HL-60 (cell line): Measurements from ENCODE around the gene CCK.

ENCODE experiments used
- DNase-seq, 2 experiments: peaks; one replicate each; pipeline ENCODE4 v3.0.0-alpha.2; 2010 to 2020; ENCODE audit warnings: low read depth in 1 of 2, low spot score in 1 of 2
- H3K27ac ChIP-seq: fragments of 250-450 bp; sonication (Bioruptor Pico); replicated peaks from 2 replicates; pipeline ENCODE4 v1.5.1; 2020; ENCODE audit warnings: mild to moderate bottlenecking, moderate library complexity
- H3K27me3 ChIP-seq: fragments of 250-450 bp; sonication (Bioruptor Pico); 2 replicates; pipeline ENCODE4 v1.5.1; 2021; ENCODE audit warnings: mild to moderate bottlenecking, moderate library complexity; ENCODE audit not compliant: insufficient read depth, poor library complexity, severe bottlenecking
- H3K4me3 ChIP-seq: replicated peaks from 2 replicates; pipeline ENCODE4 v1.5.1; 2011; ENCODE audit warnings: mild to moderate bottlenecking, control low read depth, low read length; ENCODE audit not compliant: insufficient read depth
- GABPA ChIP-seq: IDR thresholded peaks from 2 replicates; pipeline ENCODE4 v1.6.1; 2012; ENCODE audit warnings: low read depth
- POLR2AphosphoS5 ChIP-seq: IDR thresholded peaks from 2 replicates; pipeline ENCODE4 v1.6.1; 2012; ENCODE audit warnings: low read depth
- SPI1 ChIP-seq: IDR thresholded peaks from 2 replicates; pipeline ENCODE4 v1.6.1; 2012; ENCODE audit warnings: low read depth, mild to moderate bottlenecking, borderline replicate concordance
- TF ChIP-seq, protein P1 (sequence below): IDR thresholded peaks from 2 replicates; pipeline ENCODE4 v1.6.1; 2012; ENCODE audit warnings: low read depth; ENCODE audit not compliant: insufficient replicate concordance
- TF ChIP-seq, protein P2 (sequence below): IDR thresholded peaks from one replicate; pipeline ENCODE4 v1.5.1; 2011; ENCODE audit warnings: low read length, control low read depth, inconsistent platforms; ENCODE audit not compliant: insufficient read depth

CCK gene

DNA sequence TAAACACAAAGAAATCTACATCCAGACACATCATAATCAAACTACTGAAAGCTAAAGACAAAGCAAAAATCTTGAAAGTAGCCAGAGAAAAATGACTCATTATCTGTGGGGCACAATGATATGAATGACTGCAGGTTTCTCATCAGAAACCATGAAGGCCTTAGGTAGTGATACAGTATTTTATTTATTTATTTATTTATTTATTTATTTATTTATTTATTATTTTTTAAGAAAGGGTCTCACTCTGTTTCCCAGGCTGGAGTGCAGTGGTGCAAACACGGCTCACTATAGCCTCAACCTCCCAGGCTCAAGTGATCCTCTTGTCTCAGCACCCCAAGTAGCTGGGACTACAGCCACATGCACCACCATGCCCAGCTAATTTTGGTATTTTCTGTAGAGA lies 15.2 kb downstream of the CCK start:
- Histone ChIP-seq H3K27ac (no peak overlapping the region), H3K4me3 (no peak overlapping the region), H3K27me3 (peaks cover 6% of the 10 kb centered on the region)
- TF ChIP-seq SPI1 (no peak), GABPA (no peak), POLR2AphosphoS5 (no peak)
- TF ChIP-seq, protein P1, sequence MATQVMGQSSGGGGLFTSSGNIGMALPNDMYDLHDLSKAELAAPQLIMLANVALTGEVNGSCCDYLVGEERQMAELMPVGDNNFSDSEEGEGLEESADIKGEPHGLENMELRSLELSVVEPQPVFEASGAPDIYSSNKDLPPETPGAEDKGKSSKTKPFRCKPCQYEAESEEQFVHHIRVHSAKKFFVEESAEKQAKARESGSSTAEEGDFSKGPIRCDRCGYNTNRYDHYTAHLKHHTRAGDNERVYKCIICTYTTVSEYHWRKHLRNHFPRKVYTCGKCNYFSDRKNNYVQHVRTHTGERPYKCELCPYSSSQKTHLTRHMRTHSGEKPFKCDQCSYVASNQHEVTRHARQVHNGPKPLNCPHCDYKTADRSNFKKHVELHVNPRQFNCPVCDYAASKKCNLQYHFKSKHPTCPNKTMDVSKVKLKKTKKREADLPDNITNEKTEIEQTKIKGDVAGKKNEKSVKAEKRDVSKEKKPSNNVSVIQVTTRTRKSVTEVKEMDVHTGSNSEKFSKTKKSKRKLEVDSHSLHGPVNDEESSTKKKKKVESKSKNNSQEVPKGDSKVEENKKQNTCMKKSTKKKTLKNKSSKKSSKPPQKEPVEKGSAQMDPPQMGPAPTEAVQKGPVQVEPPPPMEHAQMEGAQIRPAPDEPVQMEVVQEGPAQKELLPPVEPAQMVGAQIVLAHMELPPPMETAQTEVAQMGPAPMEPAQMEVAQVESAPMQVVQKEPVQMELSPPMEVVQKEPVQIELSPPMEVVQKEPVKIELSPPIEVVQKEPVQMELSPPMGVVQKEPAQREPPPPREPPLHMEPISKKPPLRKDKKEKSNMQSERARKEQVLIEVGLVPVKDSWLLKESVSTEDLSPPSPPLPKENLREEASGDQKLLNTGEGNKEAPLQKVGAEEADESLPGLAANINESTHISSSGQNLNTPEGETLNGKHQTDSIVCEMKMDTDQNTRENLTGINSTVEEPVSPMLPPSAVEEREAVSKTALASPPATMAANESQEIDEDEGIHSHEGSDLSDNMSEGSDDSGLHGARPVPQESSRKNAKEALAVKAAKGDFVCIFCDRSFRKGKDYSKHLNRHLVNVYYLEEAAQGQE, result no peak
- TF ChIP-seq, protein P2, sequence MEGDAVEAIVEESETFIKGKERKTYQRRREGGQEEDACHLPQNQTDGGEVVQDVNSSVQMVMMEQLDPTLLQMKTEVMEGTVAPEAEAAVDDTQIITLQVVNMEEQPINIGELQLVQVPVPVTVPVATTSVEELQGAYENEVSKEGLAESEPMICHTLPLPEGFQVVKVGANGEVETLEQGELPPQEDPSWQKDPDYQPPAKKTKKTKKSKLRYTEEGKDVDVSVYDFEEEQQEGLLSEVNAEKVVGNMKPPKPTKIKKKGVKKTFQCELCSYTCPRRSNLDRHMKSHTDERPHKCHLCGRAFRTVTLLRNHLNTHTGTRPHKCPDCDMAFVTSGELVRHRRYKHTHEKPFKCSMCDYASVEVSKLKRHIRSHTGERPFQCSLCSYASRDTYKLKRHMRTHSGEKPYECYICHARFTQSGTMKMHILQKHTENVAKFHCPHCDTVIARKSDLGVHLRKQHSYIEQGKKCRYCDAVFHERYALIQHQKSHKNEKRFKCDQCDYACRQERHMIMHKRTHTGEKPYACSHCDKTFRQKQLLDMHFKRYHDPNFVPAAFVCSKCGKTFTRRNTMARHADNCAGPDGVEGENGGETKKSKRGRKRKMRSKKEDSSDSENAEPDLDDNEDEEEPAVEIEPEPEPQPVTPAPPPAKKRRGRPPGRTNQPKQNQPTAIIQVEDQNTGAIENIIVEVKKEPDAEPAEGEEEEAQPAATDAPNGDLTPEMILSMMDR, result no peak
- DNase-seq, result no peak

DNA sequence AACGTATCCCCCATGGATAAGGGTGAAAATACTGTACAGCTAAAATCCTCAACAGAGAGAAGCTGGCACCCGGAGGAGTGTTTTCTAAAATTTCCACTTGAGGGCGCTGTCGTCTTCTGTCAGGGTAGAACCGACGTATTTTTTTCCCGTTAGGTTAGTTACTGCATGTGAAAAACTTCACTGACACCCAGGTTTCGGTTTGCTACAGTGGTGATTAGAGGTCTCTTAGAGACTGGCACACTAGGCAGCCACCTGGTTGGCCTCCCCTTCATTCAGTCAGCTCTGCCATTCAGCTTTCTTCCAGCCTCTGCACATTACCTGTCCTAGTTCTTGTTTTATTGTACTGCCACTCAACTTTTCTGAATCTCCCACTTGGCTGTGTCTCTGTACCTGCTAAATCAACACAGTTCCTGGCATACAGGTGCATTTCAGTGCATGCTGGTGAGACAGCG lies 18.4 kb downstream of the CCK start:
- Histone ChIP-seq H3K4me3 (no peak overlapping the region), H3K27me3 (no peaks in the 10 kb centered on the region), H3K27ac (no peak overlapping the region)
- peak; percentile 25 to 58 for DNase-seq
- TF ChIP-seq SPI1 (no peak), POLR2AphosphoS5 (no peak), GABPA (no peak)
- TF ChIP-seq, protein P1, result no peak
- TF ChIP-seq, protein P2, result peak; percentile 56

DNA sequence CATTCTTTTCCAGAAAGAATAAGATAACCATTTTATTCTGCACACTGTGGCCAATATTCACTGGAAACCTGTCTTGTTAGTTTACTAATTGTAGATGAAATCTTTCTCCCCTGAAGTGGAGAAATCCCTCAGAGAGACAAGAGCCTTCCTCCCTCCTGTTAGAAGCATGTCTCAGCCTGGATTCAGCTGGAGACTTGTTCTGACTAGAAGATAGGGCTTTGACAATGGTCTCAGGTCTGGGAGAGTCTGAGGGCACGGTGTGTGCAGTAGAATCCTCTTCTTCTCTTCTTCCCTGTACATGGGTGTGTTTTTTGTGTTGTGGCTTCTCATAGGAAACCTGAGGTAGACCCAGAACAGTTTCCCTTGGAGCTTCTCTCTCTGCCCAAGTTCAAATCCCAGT lies 19.9 kb downstream of the CCK start:
- H3K27ac ChIP-seq, result no peak overlapping the region
- no peak overlapping the region for H3K4me3 ChIP-seq
- no peak for DNase-seq
- H3K27me3 ChIP-seq, result no peaks in the 10 kb centered on the region
- TF ChIP-seq, protein P2, result no peak
- TF ChIP-seq SPI1 (no peak), POLR2AphosphoS5 (no peak), GABPA (no peak)
- TF ChIP-seq, protein P1, result no peak
